ENCODE measurements around the gene ZBED6. TPM values are rescaled to one million over a fixed set of nuclear protein-coding genes. Genes with fewer than 3 reads are reported as not detected.

Gene ZBED6
- total RNA-seq, 1 experiment from 2014 or later: 19.9 TPM

GRCh38 chr1:203805689-203806088 lies 10.3 kb downstream of the ZBED6 start:
- H3K9me3 Mint-ChIP-seq (ENCODE audit: unreplicated experiment): no peaks in the 10 kb centered on the region
- H3K27ac Mint-ChIP-seq (ENCODE audit: unreplicated experiment): peak overlapping the region; percentile 29
- ChIA-PET CTCF (no interaction called here), POLR2A (no interaction called here)
- H3K36me3 ChIP-seq (ENCODE audit: control insufficient read depth, insufficient read depth, low read length): no peaks in the 10 kb centered on the region; the same call in 1 of the 2 replicates
- H3K27me3 Mint-ChIP-seq (ENCODE audit: insufficient read depth, unreplicated experiment): no peaks in the 10 kb centered on the region
- H3K27me3 ChIP-seq (replicated peaks; ENCODE audit: control insufficient read depth, insufficient read depth, low read length): no peaks in the 10 kb centered on the region
- no peaks in the 10 kb centered on the region for H3K4me1 Mint-ChIP-seq (ENCODE audit: low read depth, unreplicated experiment)
- H3K9me3 ChIP-seq: no peaks in the 10 kb centered on the region
- TF ChIP-seq, protein P1, sequence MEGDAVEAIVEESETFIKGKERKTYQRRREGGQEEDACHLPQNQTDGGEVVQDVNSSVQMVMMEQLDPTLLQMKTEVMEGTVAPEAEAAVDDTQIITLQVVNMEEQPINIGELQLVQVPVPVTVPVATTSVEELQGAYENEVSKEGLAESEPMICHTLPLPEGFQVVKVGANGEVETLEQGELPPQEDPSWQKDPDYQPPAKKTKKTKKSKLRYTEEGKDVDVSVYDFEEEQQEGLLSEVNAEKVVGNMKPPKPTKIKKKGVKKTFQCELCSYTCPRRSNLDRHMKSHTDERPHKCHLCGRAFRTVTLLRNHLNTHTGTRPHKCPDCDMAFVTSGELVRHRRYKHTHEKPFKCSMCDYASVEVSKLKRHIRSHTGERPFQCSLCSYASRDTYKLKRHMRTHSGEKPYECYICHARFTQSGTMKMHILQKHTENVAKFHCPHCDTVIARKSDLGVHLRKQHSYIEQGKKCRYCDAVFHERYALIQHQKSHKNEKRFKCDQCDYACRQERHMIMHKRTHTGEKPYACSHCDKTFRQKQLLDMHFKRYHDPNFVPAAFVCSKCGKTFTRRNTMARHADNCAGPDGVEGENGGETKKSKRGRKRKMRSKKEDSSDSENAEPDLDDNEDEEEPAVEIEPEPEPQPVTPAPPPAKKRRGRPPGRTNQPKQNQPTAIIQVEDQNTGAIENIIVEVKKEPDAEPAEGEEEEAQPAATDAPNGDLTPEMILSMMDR (IDR thresholded peaks at IDR 0.05; ENCODE audit: insufficient read depth in 1 of 2, low read depth in 1 of 2, low read length in 1 of 2, severe bottlenecking in 1 of 2, unreplicated experiment in 1 of 2): no peak
- H3K4me3 Mint-ChIP-seq (ENCODE audit: unreplicated experiment): no peak overlapping the region
- intact Hi-C loops (cut with micrococcal nuclease; ENCODE audit: unreplicated experiment): no loop called here
- no peaks in the 10 kb centered on the region for H3K4me1 ChIP-seq
- peaks cover 83% of the 10 kb centered on the region for H3K36me3 Mint-ChIP-seq (ENCODE audit: insufficient read depth, unreplicated experiment)
- BruUV-seq (replicated peaks): no TSS peak
- H3K4me3 ChIP-seq (ENCODE audit: low read depth, low read length): no peak overlapping the region
- no peak for DNase-seq

- Histone ChIP-seq H3K27me3 (replicated peaks; ENCODE audit: control insufficient read depth, insufficient read depth, low read length) (no peaks in the 10 kb centered on the region), H3K4me1 (no peaks in the 10 kb centered on the region), H3K9me3 (no peaks in the 10 kb centered on the region), H3K4me3 (ENCODE audit: low read depth, low read length) (no peak overlapping the region), H3K36me3 (ENCODE audit: control insufficient read depth, insufficient read depth, low read length) (no peaks in the 10 kb centered on the region; the same call in 1 of the 2 replicates)
- no TSS peak for BruUV-seq (replicated peaks)
- POLR2A ChIA-PET: no interaction called here
- Mint-ChIP-seq H3K27me3 (ENCODE audit: insufficient read depth, unreplicated experiment) (no peaks in the 10 kb centered on the region), H3K36me3 (ENCODE audit: insufficient read depth, unreplicated experiment) (peaks cover 93% of the 10 kb centered on the region), H3K9me3 (ENCODE audit: unreplicated experiment) (no peaks in the 10 kb centered on the region), H3K4me3 (ENCODE audit: unreplicated experiment) (no peak overlapping the region), H3K4me1 (ENCODE audit: low read depth, unreplicated experiment) (no peaks in the 10 kb centered on the region), H3K27ac (ENCODE audit: unreplicated experiment) (no peak overlapping the region)
- TF ChIP-seq, protein P1 (IDR thresholded peaks at IDR 0.05; ENCODE audit: insufficient read depth in 1 of 2, low read depth in 1 of 2, low read length in 1 of 2, severe bottlenecking in 1 of 2, unreplicated experiment in 1 of 2): no peak
- intact Hi-C loops (cut with micrococcal nuclease; ENCODE audit: unreplicated experiment): no loop called here
- DNase-seq: no peak
- CTCF ChIA-PET: no interaction called here
Measured at GRCh38 chr1:203807196-203807595, 11.8 kb downstream of the ZBED6 start.

DNA sequence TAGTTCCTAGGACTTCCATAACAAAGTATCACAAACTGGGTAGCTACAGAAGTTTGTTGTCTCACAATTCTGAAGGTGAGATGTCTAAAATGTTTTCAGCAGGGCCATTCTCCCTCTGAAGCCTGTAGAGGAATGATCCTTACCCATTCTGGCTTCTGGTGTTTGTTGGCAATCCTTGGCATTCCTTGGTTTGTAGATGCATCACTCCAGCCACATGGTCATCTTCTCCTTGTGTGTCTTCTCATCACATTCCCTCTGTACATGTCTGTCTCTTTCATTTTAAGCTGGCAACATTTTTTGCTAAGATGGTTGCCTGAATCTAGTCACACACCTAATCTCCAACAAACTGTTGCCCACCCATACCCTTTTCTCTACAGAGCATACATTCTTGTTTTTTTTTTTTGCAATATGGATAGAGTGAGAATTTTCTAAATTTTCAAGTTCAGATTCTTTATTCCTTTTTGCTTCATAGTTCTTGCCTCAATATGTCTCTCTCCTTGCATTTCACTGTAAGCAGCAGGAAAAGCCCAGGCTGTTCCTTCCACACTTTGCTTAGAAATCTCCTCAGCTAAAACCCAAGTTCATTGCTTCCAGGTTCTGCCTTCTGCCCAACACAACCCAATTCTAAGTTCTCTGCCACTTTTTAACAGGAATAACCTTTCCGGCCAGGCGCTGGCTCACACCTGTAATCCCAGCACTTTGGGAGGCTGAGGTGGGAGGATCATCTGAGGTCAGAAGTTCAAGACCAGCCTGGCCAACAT lies 18.3 kb downstream of the ZBED6 start:
- Mint-ChIP-seq H3K27ac (ENCODE audit: unreplicated experiment) (peak overlapping the region; percentile 7), H3K36me3 (ENCODE audit: insufficient read depth, unreplicated experiment) (peaks cover 78% of the 10 kb centered on the region), H3K27me3 (ENCODE audit: insufficient read depth, unreplicated experiment) (no peaks in the 10 kb centered on the region), H3K9me3 (ENCODE audit: unreplicated experiment) (no peaks in the 10 kb centered on the region), H3K4me1 (ENCODE audit: low read depth, unreplicated experiment) (no peaks in the 10 kb centered on the region), H3K4me3 (ENCODE audit: unreplicated experiment) (no peak overlapping the region)
- ChIA-PET POLR2A (no interaction called here), CTCF (no interaction called here)
- BruUV-seq (replicated peaks): no TSS peak
- TF ChIP-seq, protein P1 (IDR thresholded peaks at IDR 0.05; ENCODE audit: insufficient read depth in 1 of 2, low read depth in 1 of 2, low read length in 1 of 2, severe bottlenecking in 1 of 2, unreplicated experiment in 1 of 2): no peak
- DNase-seq: no peak
- Histone ChIP-seq H3K27me3 (replicated peaks; ENCODE audit: control insufficient read depth, insufficient read depth, low read length) (no peaks in the 10 kb centered on the region), H3K4me3 (ENCODE audit: low read depth, low read length) (no peak overlapping the region), H3K9me3 (no peaks in the 10 kb centered on the region), H3K36me3 (ENCODE audit: control insufficient read depth, insufficient read depth, low read length) (no peaks in the 10 kb centered on the region), H3K4me1 (no peaks in the 10 kb centered on the region)
- intact Hi-C loops (cut with micrococcal nuclease; ENCODE audit: unreplicated experiment): no loop called here
